COLO668 (cell line): ENCODE data around the gene PTPRM.
"Not testable (repeated sequence)": the region's sequence is repeated elsewhere in the genome, so short reads cannot be mapped to it uniquely, and the experiment has no call there.

ENCODE experiments used
- DNase-seq: peaks from one replicate; lab custom pipeline; 2025; ENCODE audit not compliant: unreplicated experiment; lab: John Stamatoyannopoulos, UW

Gene PTPRM

GRCh38 chr18:8435376-8435775, 868.3 kb downstream of the PTPRM start:
- peak; percentile 14 for DNase-seq

GRCh38 chr18:8439055-8439454, 871.9 kb downstream of the PTPRM start:
- no peak for DNase-seq

- DNase-seq = no peak
Measured at GRCh38 chr18:8443505-8443904, 876.4 kb downstream of the PTPRM start.

DNA sequence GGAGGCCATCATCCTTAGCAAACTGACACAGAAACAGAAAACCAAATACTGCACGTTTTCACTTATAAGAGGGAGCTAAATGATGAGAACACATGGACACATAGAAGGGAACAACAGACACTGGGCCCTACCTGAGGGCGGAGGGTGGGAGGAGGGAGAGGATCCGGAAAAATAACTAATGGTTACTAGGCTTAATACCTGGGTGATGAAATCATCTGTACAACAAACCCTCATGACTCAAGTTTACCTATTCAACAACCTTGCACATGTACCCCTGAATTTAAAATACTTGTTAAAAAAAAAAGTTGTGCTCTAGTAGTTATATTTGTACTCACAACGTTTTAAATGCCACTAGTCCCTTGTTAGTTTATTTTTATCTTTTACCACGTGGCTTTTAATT, 879.8 kb downstream of the PTPRM start:
- not testable (repeated sequence) for DNase-seq

DNA sequence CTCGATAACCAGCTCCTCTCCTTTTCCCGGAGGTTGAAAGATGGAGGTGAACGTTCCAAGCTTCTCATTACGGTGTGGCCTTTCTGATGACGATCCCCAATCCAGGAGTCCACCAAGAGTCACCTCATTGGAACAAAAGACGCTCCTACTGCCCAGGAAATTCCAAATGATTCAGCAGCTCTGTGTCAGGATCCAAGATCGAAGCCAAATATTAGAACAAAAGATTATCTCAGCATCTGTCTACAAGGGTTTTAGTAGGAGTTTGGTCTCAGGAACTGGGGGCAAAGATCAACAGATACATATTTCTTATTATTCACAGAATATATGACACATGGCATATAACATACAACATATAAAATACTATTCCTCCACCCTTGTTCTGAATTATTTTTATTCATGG, 881.0 kb downstream of the PTPRM start:
- no peak for DNase-seq

DNA sequence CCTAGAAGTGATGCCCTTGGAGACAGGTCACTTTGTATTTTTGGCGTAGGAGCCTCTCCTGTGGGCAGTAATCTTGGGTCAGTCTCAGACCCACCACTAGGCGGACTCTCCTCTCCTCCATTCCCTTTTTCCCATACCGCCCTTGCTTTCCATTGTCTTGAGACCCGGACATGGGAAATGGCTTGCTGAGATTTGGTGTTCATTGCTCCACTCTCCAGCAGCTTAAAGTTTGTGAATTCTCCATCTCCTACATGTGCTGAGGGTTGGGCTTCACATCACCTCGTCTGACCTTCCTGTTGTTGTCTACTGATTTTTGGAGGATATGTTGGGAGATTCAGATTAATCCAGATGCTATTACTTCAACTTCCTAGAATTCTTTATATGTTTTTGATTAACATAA, 882.9 kb downstream of the PTPRM start:
- DNase-seq = peak; percentile 23

GRCh38 chr18:8450898-8451665, 884.0 kb downstream of the PTPRM start:
- no peak for DNase-seq

- DNase-seq = no peak
Measured at GRCh38 chr18:8453528-8453927, 886.4 kb downstream of the PTPRM start.

GRCh38 chr18:8454136-8454535, 887.0 kb downstream of the PTPRM start:
- no peak for DNase-seq

- peak; percentile 16 for DNase-seq
Measured at GRCh38 chr18:8455661-8456614, 888.8 kb downstream of the PTPRM start.
